ENCODE measurements around the gene TARBP2. TPM values are rescaled to one million over a fixed set of nuclear protein-coding genes. Genes with fewer than 3 reads are reported as not detected.

Gene TARBP2
- total and polyA plus RNA-seq, 7 experiments from 2014 or later, result 25.1 to 45.2 (median 34.2) TPM

GRCh38 chr12:53489242-53489864 lies 11.7 kb upstream of the TARBP2 start:
- Histone ChIP-seq H3K4me1 (ENCODE audit: control insufficient read depth in 2 of 2, insufficient read depth in 2 of 2, low read length in 2 of 2) (peaks cover 9 to 12% of the 10 kb centered on the region in 2 donors), H3K27ac (ENCODE audit: low read depth, low read length) (no peak overlapping the region), H3K9me3 (ENCODE audit: control insufficient read depth in 2 of 3, low read length in 3 of 3) (no peaks in the 10 kb centered on the region), H3K4me3 (ENCODE audit: low read length) (no peak overlapping the region), H3K36me3 (ENCODE audit: control insufficient read depth in 2 of 3, insufficient read depth in 3 of 3, low read length in 3 of 3) (peaks cover 0 to 31% (median 0%) of the 10 kb centered on the region in 3 experiments), H3K27me3 (ENCODE audit: control insufficient read depth in 2 of 2, insufficient read depth in 2 of 2, low read length in 2 of 2) (no peaks in the 10 kb centered on the region)
- no peak for DNase-seq
- Mint-ChIP-seq H3K27ac (peak overlapping the region in 7 of 9 donors; percentile 1 to 69 (median 24)), H3K4me3 (no peak overlapping the region), H3K36me3 (peaks cover 0 to 18% (median 0%) of the 10 kb centered on the region in 5 donors), H3K4me1 (peaks cover 19 to 24% (median 23%) of the 10 kb centered on the region in 7 donors), H3K27me3 (no peaks in the 10 kb centered on the region), H3K9me3 (peaks cover 0 to 2% (median 0%) of the 10 kb centered on the region in 11 donors)
- ChIA-PET POLR2A (interaction anchor here (0.6 to 5.1 kb wide), 4 partner anchors 9 to 12 kb away, joined by 3 to 31 read pairs (median 8); partner anchors contain the start of gene TARBP2), CTCF (no interaction called here)
- no peak for ATAC-seq
- intact Hi-C loops (cut with micrococcal nuclease), result no loop called here

DNA sequence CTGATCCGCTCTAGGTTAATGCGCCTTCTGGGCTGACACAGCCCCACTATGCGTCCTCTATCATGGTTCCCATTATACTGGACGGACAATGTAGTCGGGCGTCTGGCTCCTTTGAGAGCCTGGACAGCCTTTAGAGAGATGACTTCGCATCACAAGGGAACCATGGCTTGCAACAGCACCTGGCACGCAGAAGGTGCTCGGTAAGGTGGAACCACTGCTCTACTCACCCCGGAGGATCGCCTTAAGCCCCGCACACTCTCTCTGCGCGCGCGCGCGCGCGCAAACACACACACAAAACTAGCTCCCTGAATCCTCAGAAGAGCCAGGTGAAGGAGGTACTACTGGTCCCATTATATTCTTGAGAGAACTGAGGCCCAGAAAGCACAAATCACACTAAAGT lies 8.9 kb upstream of the TARBP2 start:
- Histone ChIP-seq H3K4me3 (ENCODE audit: low read length) (no peak overlapping the region), H3K4me1 (ENCODE audit: control insufficient read depth in 2 of 2, insufficient read depth in 2 of 2, low read length in 2 of 2) (peaks cover 12 to 14% of the 10 kb centered on the region in 2 donors), H3K9me3 (ENCODE audit: control insufficient read depth in 2 of 3, low read length in 3 of 3) (no peaks in the 10 kb centered on the region), H3K27me3 (ENCODE audit: control insufficient read depth in 2 of 2, insufficient read depth in 2 of 2, low read length in 2 of 2) (no peaks in the 10 kb centered on the region), H3K36me3 (ENCODE audit: control insufficient read depth in 2 of 3, insufficient read depth in 3 of 3, low read length in 3 of 3) (peaks cover 0 to 7% (median 0%) of the 10 kb centered on the region in 3 experiments), H3K27ac (ENCODE audit: low read depth, low read length) (peak overlapping the region; percentile 87)
- peak overlapping the region; percentile 82 to 98 (median 95) for H3K27ac Mint-ChIP-seq
- H3K4me1 Mint-ChIP-seq, result peaks cover 19 to 42% (median 32%) of the 10 kb centered on the region in 7 donors
- peak overlapping the region; percentile 79 to 98 (median 92) for H3K4me3 Mint-ChIP-seq
- no peak for ATAC-seq
- H3K9me3 Mint-ChIP-seq, result peaks cover 0 to 2% (median 0%) of the 10 kb centered on the region in 11 donors
- CTCF ChIA-PET, result interaction anchor here (0.6 to 2.1 kb wide), 5 partner anchors 9 to 51 kb away, joined by 3 to 7 read pairs (median 3); partner anchors contain the start of gene TARBP2
- intact Hi-C loops (cut with micrococcal nuclease), result loop anchor here (2.0 kb wide), 3 partner anchors 13 to 111 kb away; partner anchors contain the start of genes PCBP2 (in 2 of the 2) and SP1 (in 2 of the 2)
- POLR2A ChIA-PET, result interaction anchor here (1.2 to 5.1 kb wide), 4 partner anchors 9 to 113 kb away, joined by 3 to 31 read pairs (median 7); partner anchors contain the start of genes SP1 and TARBP2
- DNase-seq, result peak in 2 of 9 donors; percentile 20 to 31
- no peaks in the 10 kb centered on the region for H3K27me3 Mint-ChIP-seq
- H3K36me3 Mint-ChIP-seq, result peaks cover 0 to 4% (median 0%) of the 10 kb centered on the region in 5 donors

DNA sequence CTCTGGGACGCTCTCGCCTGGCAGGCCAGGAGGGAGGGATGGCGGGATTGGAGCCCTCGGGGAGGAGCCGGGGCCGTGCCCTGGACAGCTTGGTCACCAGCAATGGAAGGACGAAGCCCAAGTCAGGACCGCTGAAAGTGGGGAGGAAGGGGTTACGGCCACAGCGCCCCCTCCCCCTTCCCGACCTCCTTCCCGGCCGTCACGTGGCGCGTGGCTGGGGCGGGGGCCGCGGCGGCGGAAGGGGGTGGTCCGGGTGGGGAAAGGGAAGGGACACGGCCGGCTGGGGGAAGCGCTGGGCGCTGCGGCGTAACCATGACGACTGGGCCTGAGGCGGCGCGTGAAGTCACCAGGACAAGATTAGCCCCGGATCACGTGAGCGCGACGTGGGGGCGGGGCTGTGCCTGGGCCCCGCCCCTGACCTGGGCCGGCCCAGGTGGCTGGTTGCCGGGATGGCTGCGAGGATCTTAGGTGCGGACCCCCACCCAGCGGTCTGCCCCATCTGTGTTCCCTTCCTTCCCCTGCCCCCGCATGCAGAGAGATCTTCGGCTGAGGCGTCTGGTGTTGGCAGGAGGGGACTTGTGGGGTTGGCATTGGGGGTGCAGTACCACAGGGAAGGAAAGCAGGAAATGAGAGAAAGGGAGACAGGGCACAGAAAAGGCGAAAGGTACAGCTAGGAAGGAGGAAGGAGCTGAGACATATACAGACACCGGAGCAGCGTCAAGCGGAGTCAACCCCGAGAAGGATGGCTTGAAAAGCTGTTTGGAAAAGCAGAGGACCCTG lies 8.1 kb upstream of the TARBP2 start:
- Mint-ChIP-seq H3K4me3 (peak overlapping the region; percentile 89 to 98 (median 92)), H3K36me3 (peaks cover 0 to 4% (median 0%) of the 10 kb centered on the region in 5 donors), H3K9me3 (peaks cover 0 to 2% (median 0%) of the 10 kb centered on the region in 11 donors), H3K27me3 (no peaks in the 10 kb centered on the region), H3K27ac (peak overlapping the region; percentile 88 to 98 (median 95)), H3K4me1 (peaks cover 19 to 51% (median 40%) of the 10 kb centered on the region in 7 donors)
- POLR2A ChIA-PET, result interaction anchor here (0.6 to 5.1 kb wide), 9 partner anchors 8 to 198 kb away, joined by 3 to 31 read pairs (median 5); partner anchors contain the start of genes NPFF, PFDN5, SP1 and TARBP2
- Histone ChIP-seq H3K36me3 (ENCODE audit: control insufficient read depth in 2 of 3, insufficient read depth in 3 of 3, low read length in 3 of 3) (peaks cover 0 to under 1% (median 0%) of the 10 kb centered on the region in 3 experiments), H3K27ac (ENCODE audit: low read depth, low read length) (peak overlapping the region; percentile 87), H3K4me1 (ENCODE audit: control insufficient read depth in 2 of 2, insufficient read depth in 2 of 2, low read length in 2 of 2) (peaks cover 12 to 16% of the 10 kb centered on the region in 2 donors), H3K9me3 (ENCODE audit: control insufficient read depth in 2 of 3, low read length in 3 of 3) (no peaks in the 10 kb centered on the region), H3K4me3 (ENCODE audit: low read length) (peak overlapping the region; percentile 82), H3K27me3 (ENCODE audit: control insufficient read depth in 2 of 2, insufficient read depth in 2 of 2, low read length in 2 of 2) (no peaks in the 10 kb centered on the region)
- DNase-seq, result peak; percentile 72 to 90 (median 80)
- CTCF ChIA-PET, result interaction anchor here (0.5 to 2.1 kb wide), 5 partner anchors 8 to 139 kb away, joined by 3 to 7 read pairs (median 3); partner anchors contain the start of gene TARBP2
- intact Hi-C loops (cut with micrococcal nuclease), result loop anchor here (1.0 to 2.0 kb wide), 4 partner anchors 8 to 112 kb away; partner anchors contain the start of genes PCBP2 (in 2 of the 2), SP1 (in 2 of the 2) and TARBP2 (in 2 of the 2)
- peak; percentile 98 for ATAC-seq

DNA sequence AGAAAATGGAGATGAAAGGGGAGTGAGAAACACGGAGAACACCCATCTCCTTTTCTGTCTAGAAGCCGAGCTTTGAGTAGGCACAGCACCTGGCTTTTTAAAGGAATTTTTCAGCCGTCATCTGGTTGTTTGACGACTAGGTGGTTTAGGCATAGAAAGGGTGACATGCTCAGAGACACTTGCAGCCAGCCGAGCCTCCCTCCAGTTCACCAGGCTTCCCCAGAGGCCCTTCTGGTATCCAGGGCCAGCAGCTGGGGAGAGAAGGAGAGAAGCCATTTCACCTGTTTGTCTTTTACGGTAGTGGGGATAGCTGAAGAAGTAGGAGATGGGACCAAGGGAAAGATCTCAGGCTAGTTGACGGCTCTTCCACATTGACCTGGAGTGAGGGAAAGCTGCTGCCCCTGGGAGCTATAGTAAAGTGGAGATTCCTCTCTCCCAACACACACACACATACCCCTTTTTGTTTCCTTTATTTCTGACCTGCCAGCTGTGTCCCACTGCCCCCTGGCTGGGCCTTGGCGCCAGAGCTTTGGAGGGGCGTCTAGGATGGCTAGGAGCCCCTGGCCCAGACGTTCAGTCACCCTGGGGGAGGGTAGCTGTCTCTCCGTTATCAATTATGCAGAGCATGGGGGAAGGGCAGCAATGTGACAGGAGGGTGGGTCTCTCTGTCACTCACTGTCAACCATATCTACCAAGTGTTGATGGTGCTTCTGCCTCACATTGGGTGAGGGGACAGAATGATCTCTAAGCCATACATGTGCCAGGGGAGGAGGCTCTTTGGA lies 7.3 kb upstream of the TARBP2 start:
- H3K27me3 Mint-ChIP-seq, result no peaks in the 10 kb centered on the region
- Histone ChIP-seq H3K36me3 (ENCODE audit: control insufficient read depth in 2 of 3, insufficient read depth in 3 of 3, low read length in 3 of 3) (no peaks in the 10 kb centered on the region), H3K27me3 (ENCODE audit: control insufficient read depth in 2 of 2, insufficient read depth in 2 of 2, low read length in 2 of 2) (no peaks in the 10 kb centered on the region), H3K4me3 (ENCODE audit: low read length) (peak overlapping the region; percentile 82), H3K9me3 (ENCODE audit: control insufficient read depth in 2 of 3, low read length in 3 of 3) (no peaks in the 10 kb centered on the region), H3K4me1 (ENCODE audit: control insufficient read depth in 2 of 2, insufficient read depth in 2 of 2, low read length in 2 of 2) (peaks cover 19 to 23% of the 10 kb centered on the region in 2 donors), H3K27ac (ENCODE audit: low read depth, low read length) (peak overlapping the region; percentile 87)
- H3K4me3 Mint-ChIP-seq, result peak overlapping the region; percentile 89 to 98 (median 92)
- intact Hi-C loops (cut with micrococcal nuclease), result loop anchor here (1.0 to 2.0 kb wide), 4 partner anchors 8 to 113 kb away; partner anchors contain the start of genes PCBP2 (in 2 of the 2), SP1 (in 2 of the 2) and TARBP2 (in 2 of the 2)
- ATAC-seq (no peak), DNase-seq (no peak)
- peak overlapping the region; percentile 83 to 98 (median 95) for H3K27ac Mint-ChIP-seq
- H3K36me3 Mint-ChIP-seq, result peaks cover 0 to 5% (median 0%) of the 10 kb centered on the region in 5 donors
- POLR2A ChIA-PET, result interaction anchor here (0.6 to 5.1 kb wide), 10 partner anchors 7 to 199 kb away, joined by 3 to 31 read pairs (median 4); partner anchors contain the start of genes NPFF, PFDN5, SP1 and TARBP2
- CTCF ChIA-PET, result interaction anchor here (0.5 to 1.1 kb wide), 5 partner anchors 10 to 139 kb away, joined by 3 to 5 read pairs (median 3); no protein-coding TSS in a partner anchor
- H3K9me3 Mint-ChIP-seq, result peaks cover 0 to 2% (median 0%) of the 10 kb centered on the region in 11 donors
- H3K4me1 Mint-ChIP-seq, result peaks cover 19 to 58% (median 47%) of the 10 kb centered on the region in 7 donors

- ATAC-seq (no peak), DNase-seq (no peak)
- H3K27ac Mint-ChIP-seq, result peak overlapping the region in 6 of 9 donors; percentile 4 to 69 (median 59)
- Histone ChIP-seq H3K4me3 (ENCODE audit: low read length) (no peak overlapping the region), H3K4me1 (ENCODE audit: control insufficient read depth in 2 of 2, insufficient read depth in 2 of 2, low read length in 2 of 2) (peaks cover 28 to 29% of the 10 kb centered on the region in 2 donors), H3K27ac (ENCODE audit: low read depth, low read length) (no peak overlapping the region), H3K27me3 (ENCODE audit: control insufficient read depth in 2 of 2, insufficient read depth in 2 of 2, low read length in 2 of 2) (no peaks in the 10 kb centered on the region), H3K9me3 (ENCODE audit: control insufficient read depth in 2 of 3, low read length in 3 of 3) (no peaks in the 10 kb centered on the region), H3K36me3 (ENCODE audit: control insufficient read depth in 2 of 3, insufficient read depth in 3 of 3, low read length in 3 of 3) (no peaks in the 10 kb centered on the region)
- H3K4me1 Mint-ChIP-seq, result peaks cover 27 to 65% (median 60%) of the 10 kb centered on the region in 7 donors
- H3K27me3 Mint-ChIP-seq, result no peaks in the 10 kb centered on the region
- H3K4me3 Mint-ChIP-seq, result peak overlapping the region in 4 of 10 donors; percentile 2 to 56 (median 33)
- intact Hi-C loops (cut with micrococcal nuclease), result no loop called here
- H3K9me3 Mint-ChIP-seq, result peaks cover 0 to 2% (median 0%) of the 10 kb centered on the region in 11 donors
- H3K36me3 Mint-ChIP-seq, result peaks cover 0 to 5% (median 0%) of the 10 kb centered on the region in 5 donors
- CTCF ChIA-PET, result no interaction called here
- POLR2A ChIA-PET, result interaction anchor here (0.6 to 1.2 kb wide), 3 partner anchors 13 to 425 kb away, joined by 3 read pairs; partner anchors contain the start of gene PRR13
These were observed 5.0 kb upstream of the TARBP2 start for GRCh38 chr12:53495903-53496751.
